Neuronal stem cell (in vitro differentiated cells): ENCODE results near the gene HLA-F.

Source experiments
- DNase-seq: peaks from one replicate; pipeline ENCODE4 v3.0.0-alpha.2; 2013; ENCODE audit warnings: low spot score
- H2AFZ ChIP-seq: one replicate; pipeline ENCODE4 v1.6.1; 2013; ENCODE audit warnings: mild to moderate bottlenecking, low read length, inconsistent platforms
- H2AK5ac ChIP-seq: 2 replicates; pipeline ENCODE4 v1.6.1; 2013; ENCODE audit warnings: low read depth, mild to moderate bottlenecking, inconsistent platforms, low read length, moderate library complexity, mixed read lengths
- H2BK120ac ChIP-seq: 2 replicates; pipeline ENCODE4 v1.6.1; 2013; ENCODE audit warnings: low read depth, mild to moderate bottlenecking, inconsistent platforms, low read length, moderate library complexity, mixed read lengths
- H2BK12ac ChIP-seq: one replicate; pipeline ENCODE4 v1.6.1; 2013; ENCODE audit warnings: low read length, inconsistent platforms
- H2BK15ac ChIP-seq: 2 replicates; pipeline ENCODE4 v1.6.1; 2013; ENCODE audit warnings: mild to moderate bottlenecking, low read length, inconsistent platforms, mixed read lengths
- H2BK5ac ChIP-seq: one replicate; pipeline ENCODE4 v1.6.1; 2013; ENCODE audit warnings: inconsistent platforms, mild to moderate bottlenecking, low read length, moderate library complexity
- H3K14ac ChIP-seq: one replicate; pipeline ENCODE4 v1.6.1; 2013; ENCODE audit warnings: low read length, inconsistent platforms
- H3K18ac ChIP-seq: 2 replicates; pipeline ENCODE4 v1.6.1; 2013; ENCODE audit warnings: low read length, inconsistent platforms
- H3K23ac ChIP-seq: 2 replicates; pipeline ENCODE4 v1.6.1; 2013; ENCODE audit warnings: low read depth, mild to moderate bottlenecking, mixed read lengths, low read length, inconsistent platforms; ENCODE audit not compliant: poor library complexity
- H3K27ac ChIP-seq: replicated peaks from 3 replicates; pipeline ENCODE4 v1.5.1; 2013; ENCODE audit warnings: low read length, inconsistent platforms
- H3K27me3 ChIP-seq, 3 experiments: 2 replicates each; pipeline ENCODE4 v1.6.1; 2013; ENCODE audit warnings: low read length in 3 of 3, mild to moderate bottlenecking in 2 of 3, inconsistent platforms in 1 of 3, low read depth in 1 of 3, mixed read lengths in 1 of 3, moderate library complexity in 1 of 3; ENCODE audit not compliant: control insufficient read depth in 3 of 3, insufficient read depth in 3 of 3
- H3K36me3 ChIP-seq, 2 donors: replicated peaks in 1 of 2; 2 replicates each; pipeline ENCODE4 v1.6.1; 2013; ENCODE audit warnings: low read length in 2 of 2; ENCODE audit not compliant: control insufficient read depth in 2 of 2, insufficient read depth in 2 of 2
- H3K4ac ChIP-seq: 2 replicates; pipeline ENCODE4 v1.6.1; 2013; ENCODE audit warnings: inconsistent platforms, mild to moderate bottlenecking, low read length, moderate library complexity
- H3K4me1 ChIP-seq, 2 donors: 1 replicate in 1 of 2; 2 replicates in 1 of 2; pipeline ENCODE4 v1.6.1; 2013; ENCODE audit warnings: low read length in 2 of 2, low read depth in 1 of 2; ENCODE audit not compliant: control insufficient read depth in 2 of 2, insufficient read depth in 1 of 2
- H3K4me2 ChIP-seq: one replicate; pipeline ENCODE4 v1.6.1; 2013; ENCODE audit warnings: mild to moderate bottlenecking, low read length, inconsistent platforms; ENCODE audit not compliant: insufficient read depth, poor library complexity, severe bottlenecking
- H3K4me3 ChIP-seq, 2 donors: 2 replicates each; pipeline ENCODE4 v1.5.1; 2013; ENCODE audit warnings: low read length in 2 of 2, mild to moderate bottlenecking in 2 of 2, inconsistent platforms in 1 of 2, moderate library complexity in 1 of 2
- H3K79me1 ChIP-seq: one replicate; pipeline ENCODE4 v1.6.1; 2013; ENCODE audit warnings: low read depth, mild to moderate bottlenecking, inconsistent platforms, low read length, moderate library complexity
- H3K9ac ChIP-seq: one replicate; pipeline ENCODE4 v1.6.1; 2013; ENCODE audit warnings: mild to moderate bottlenecking, low read depth, low read length, inconsistent platforms; ENCODE audit not compliant: poor library complexity
- H3K9me3 ChIP-seq, 2 donors: replicated peaks in 1 of 2; 2 replicates each; pipeline versions ENCODE3 to v1.6.1; 2013; ENCODE audit warnings: low read length in 2 of 2, mild to moderate bottlenecking in 2 of 2, inconsistent platforms in 1 of 2, low read depth in 1 of 2, mixed read lengths in 1 of 2, moderate library complexity in 1 of 2; ENCODE audit not compliant: control insufficient read depth in 2 of 2, insufficient read depth in 1 of 2
- H4K8ac ChIP-seq: one replicate; pipeline ENCODE4 v1.6.1; 2013; ENCODE audit warnings: low read depth, mild to moderate bottlenecking, inconsistent platforms, low read length, moderate library complexity
- H4K91ac ChIP-seq: one replicate; pipeline ENCODE4 v1.6.1; 2013; ENCODE audit warnings: low read length, low read depth, mild to moderate bottlenecking, inconsistent platforms; ENCODE audit not compliant: poor library complexity
- WGBS, 2 donors: extraction: QIAGEN DNeasy Blood & Tissue Kit; methylation state at CpG; one replicate each; pipeline ENCODE4 v1.1.7; 2013; ENCODE audit warnings: missing lambda C conversion rate in 2 of 2, mixed read lengths in 1 of 2; ENCODE audit not compliant: insufficient read length in 2 of 2, insufficient replicate concordance in 1 of 2; ENCODE audit errors: extremely low coverage in 2 of 2; 5-methylcytosine and 5-hydroxymethylcytosine counted together

The HLA-F gene

DNA sequence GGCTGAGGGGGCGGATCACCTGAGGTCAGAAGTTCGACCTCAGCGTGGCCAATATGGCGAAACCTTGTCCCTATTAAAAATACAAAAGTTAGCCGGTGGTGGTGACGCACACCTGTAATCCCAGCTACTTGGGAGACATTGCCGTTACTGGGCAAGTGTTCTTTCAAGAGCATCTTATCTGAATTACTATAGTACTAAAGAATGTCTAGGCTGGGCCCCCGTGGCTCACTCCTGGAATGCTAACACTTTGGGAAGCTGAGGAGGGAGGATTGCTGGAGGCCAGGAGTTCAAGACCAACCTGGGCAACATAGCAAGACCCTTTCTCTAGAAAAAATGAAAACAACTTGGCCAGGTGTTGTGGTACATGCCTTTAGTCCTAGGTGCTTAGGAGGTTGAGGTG lies 41.4 kb upstream of the HLA-F start:
- Histone ChIP-seq H2BK15ac (no peak overlapping the region), H3K9ac (no peak overlapping the region), H3K9me3 (no peaks in the 10 kb centered on the region), H3K4me1 (peaks cover 0 to 2% of the 10 kb centered on the region in 2 donors), H3K4me3 (no peak overlapping the region), H2BK5ac (no peak overlapping the region), H2BK120ac (no peak overlapping the region), H2AFZ (no peak overlapping the region), H3K27me3 (peaks cover 0 to 6% (median 0%) of the 10 kb centered on the region in 3 experiments), H2BK12ac (no peak overlapping the region), H2AK5ac (no peak overlapping the region), H4K8ac (no peak overlapping the region), H3K4ac (no peak overlapping the region), H3K18ac (no peak overlapping the region), H3K36me3 (no peaks in the 10 kb centered on the region), H3K23ac (no peak overlapping the region), H3K79me1 (no peaks in the 10 kb centered on the region), H3K14ac (no peak overlapping the region), H4K91ac (no peak overlapping the region), H3K4me2 (no peak overlapping the region), H3K27ac (no peak overlapping the region)
- WGBS, 2 donors: no CpG with 5 or more reads among the region's 8 CpGs
- no peak for DNase-seq

DNA sequence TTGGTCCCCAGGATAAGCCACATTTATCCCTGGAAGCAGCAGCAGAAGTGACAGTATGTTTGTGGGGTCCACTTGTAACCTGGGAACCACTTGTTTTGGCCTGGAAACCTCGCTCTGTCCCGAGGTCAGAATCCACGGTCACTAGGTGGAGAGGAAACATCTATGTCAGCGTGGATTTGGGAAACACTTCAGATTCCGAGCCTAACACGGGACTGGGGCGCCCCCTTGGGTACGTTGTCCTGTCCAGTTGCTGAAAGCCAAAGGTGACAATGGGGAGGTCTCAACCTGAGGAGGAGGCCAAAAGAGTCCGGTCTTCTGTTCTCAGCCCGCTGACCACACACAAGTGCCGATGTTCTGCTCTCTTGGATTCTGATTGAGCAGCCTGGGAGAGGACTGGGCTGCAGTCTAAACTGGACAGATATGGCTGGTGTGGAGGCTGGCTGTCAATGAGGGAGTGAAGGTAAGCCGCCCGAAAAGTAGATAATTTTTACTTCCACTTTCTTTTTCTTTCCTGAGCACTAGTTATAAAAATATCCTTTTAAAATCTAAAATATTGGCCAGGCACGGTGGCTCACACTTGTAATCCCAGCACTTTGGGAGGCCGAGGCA lies 37.4 kb upstream of the HLA-F start:
- H3K36me3 ChIP-seq: no peaks in the 10 kb centered on the region
- H3K9ac ChIP-seq: no peak overlapping the region
- H3K23ac ChIP-seq: peak overlapping the region; percentile 25
- no peak overlapping the region for H3K27ac ChIP-seq
- H3K18ac ChIP-seq: no peak overlapping the region
- no peaks in the 10 kb centered on the region for H3K4me1 ChIP-seq
- H4K8ac ChIP-seq: no peak overlapping the region
- H2BK5ac ChIP-seq: no peak overlapping the region
- no peak overlapping the region for H3K14ac ChIP-seq
- DNase-seq: peak; percentile 33
- no peak overlapping the region for H2BK120ac ChIP-seq
- no peaks in the 10 kb centered on the region for H3K79me1 ChIP-seq
- no peak overlapping the region for H4K91ac ChIP-seq
- no peaks in the 10 kb centered on the region for H3K9me3 ChIP-seq
- H2BK12ac ChIP-seq: no peak overlapping the region
- H3K27me3 ChIP-seq: peaks cover 0 to 6% (median 0%) of the 10 kb centered on the region in 3 experiments
- H3K4me2 ChIP-seq: no peak overlapping the region
- no peak overlapping the region for H2BK15ac ChIP-seq
- H3K4ac ChIP-seq: no peak overlapping the region
- H3K4me3 ChIP-seq: no peak overlapping the region
- no peak overlapping the region for H2AK5ac ChIP-seq
- H2AFZ ChIP-seq: no peak overlapping the region
- no CpG with 5 or more reads among the region's 15 CpGs for WGBS, 2 donors

- no peak overlapping the region for H3K4me3 ChIP-seq
- H4K8ac ChIP-seq: no peak overlapping the region
- H3K4me1 ChIP-seq: no peaks in the 10 kb centered on the region
- H2AK5ac ChIP-seq: no peak overlapping the region
- H2AFZ ChIP-seq: no peak overlapping the region
- H3K4me2 ChIP-seq: no peak overlapping the region
- no peak overlapping the region for H2BK12ac ChIP-seq
- H2BK15ac ChIP-seq: no peak overlapping the region
- no CpG with 5 or more reads among the region's 3 CpGs for WGBS, 2 donors
- no peak overlapping the region for H3K14ac ChIP-seq
- H2BK120ac ChIP-seq: no peak overlapping the region
- H3K23ac ChIP-seq: no peak overlapping the region
- no peak for DNase-seq
- H3K36me3 ChIP-seq: no peaks in the 10 kb centered on the region
- no peak overlapping the region for H3K27ac ChIP-seq
- H3K27me3 ChIP-seq: no peaks in the 10 kb centered on the region
- H2BK5ac ChIP-seq: no peak overlapping the region
- no peak overlapping the region for H4K91ac ChIP-seq
- no peak overlapping the region for H3K18ac ChIP-seq
- H3K79me1 ChIP-seq: no peaks in the 10 kb centered on the region
- H3K9ac ChIP-seq: no peak overlapping the region
- H3K9me3 ChIP-seq: peaks cover 0 to 4% of the 10 kb centered on the region in 2 donors
- no peak overlapping the region for H3K4ac ChIP-seq
Measured at GRCh38 chr6:29694637-29695036, 28.6 kb upstream of the HLA-F start.

DNA sequence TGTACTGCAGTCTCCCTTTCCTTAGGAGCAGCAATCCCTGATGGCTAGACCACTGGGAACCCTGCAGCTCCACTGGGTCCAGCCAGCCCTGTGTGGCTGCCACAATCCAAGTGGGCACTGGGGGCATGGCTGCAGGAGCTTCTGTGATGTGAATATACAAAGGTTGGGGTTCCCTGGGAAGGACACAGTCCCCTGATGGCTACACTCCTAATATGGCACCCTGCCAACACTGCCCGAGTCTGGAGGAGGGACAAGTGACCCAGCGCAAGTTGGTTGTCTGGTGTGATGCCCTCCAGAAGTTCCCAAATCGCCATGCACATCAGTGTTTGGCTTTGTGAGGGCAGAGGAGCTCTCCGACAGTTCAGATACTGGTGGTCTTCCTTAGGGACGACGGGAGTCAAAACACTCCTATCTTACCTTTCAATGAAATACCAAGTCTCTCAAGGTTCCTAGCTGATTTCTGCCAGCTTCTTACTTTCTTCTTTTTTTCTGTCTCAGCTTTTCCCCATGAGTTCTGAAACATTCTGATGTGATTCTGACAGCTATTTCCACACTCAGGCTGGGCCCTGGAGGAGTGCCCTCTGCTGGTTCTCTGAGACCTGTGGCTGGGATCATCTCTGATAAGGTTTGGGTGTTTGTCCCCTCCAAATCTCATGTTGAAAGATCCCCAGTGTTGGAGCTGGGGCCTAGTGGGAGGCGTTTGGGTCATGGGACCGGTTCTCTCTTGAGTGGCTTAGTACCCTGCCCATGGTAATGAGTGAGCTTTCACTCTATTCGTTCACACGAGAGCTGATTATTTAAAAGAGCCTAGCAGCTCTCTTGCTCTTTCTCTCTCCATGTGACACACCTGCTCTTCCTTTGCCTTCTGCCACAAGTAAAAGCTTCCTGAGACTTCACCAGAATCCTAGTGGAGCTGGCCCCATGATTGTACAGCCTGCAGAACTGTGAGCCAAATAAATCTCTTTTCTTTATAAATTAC lies 26.8 kb upstream of the HLA-F start:
- WGBS, 2 donors: no CpG with 5 or more reads among the region's 10 CpGs
- Histone ChIP-seq H3K4me2 (no peak overlapping the region), H3K27ac (no peak overlapping the region), H2BK12ac (no peak overlapping the region), H2AFZ (no peak overlapping the region), H3K9me3 (peaks cover 0 to 4% of the 10 kb centered on the region in 2 donors), H3K4me1 (no peaks in the 10 kb centered on the region), H2BK15ac (no peak overlapping the region), H3K18ac (no peak overlapping the region), H3K14ac (no peak overlapping the region), H2AK5ac (no peak overlapping the region), H4K91ac (no peak overlapping the region), H3K79me1 (no peaks in the 10 kb centered on the region), H3K4me3 (no peak overlapping the region), H3K27me3 (no peaks in the 10 kb centered on the region), H3K9ac (no peak overlapping the region), H3K36me3 (no peaks in the 10 kb centered on the region), H2BK120ac (no peak overlapping the region), H3K4ac (no peak overlapping the region), H4K8ac (no peak overlapping the region), H3K23ac (peak overlapping the region; percentile 67), H2BK5ac (no peak overlapping the region)
- no peak for DNase-seq
